ENCODE measurements around the gene PPM1H.

The PPM1H gene

DNA sequence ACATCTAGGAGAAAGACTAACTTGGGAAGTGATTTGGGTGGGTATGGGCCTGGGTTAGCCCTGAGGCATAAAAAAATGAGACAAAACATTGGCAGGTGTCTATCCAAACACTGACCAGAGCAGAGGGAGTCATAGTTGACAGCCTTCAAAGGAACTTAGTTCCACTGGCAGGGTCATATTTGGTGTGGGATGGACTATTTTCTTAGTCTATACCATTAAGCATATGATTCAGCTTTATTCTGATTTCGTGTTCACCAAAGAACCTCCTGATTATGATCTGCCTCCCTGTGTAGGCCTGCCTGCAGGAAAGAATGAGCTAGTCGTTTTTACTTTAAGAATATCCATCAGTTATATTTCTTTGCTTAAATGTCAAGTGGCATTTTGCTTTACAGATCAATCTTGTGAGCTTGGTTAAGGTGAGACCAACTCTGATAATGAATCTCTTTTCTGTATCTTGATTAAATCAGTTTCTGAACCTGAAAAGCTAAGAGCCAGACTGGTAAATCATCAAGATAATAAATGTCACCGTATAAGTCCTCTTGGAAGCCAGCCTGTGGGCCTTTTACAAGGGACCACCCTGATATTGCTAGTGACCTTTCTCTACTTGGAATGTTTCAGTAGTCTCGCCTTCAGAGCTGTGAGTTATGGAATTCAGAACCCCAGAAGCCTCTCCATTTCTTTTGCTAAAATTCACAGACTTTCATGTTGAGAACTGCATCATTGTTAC, 285.4 kb downstream of the PPM1H start:
- H3K27ac ChIP-seq: no peak overlapping the region
- no peak for TF ChIP-seq ZFX (IDR thresholded peaks at IDR 0.05)
- TF ChIP-seq, protein P1, sequence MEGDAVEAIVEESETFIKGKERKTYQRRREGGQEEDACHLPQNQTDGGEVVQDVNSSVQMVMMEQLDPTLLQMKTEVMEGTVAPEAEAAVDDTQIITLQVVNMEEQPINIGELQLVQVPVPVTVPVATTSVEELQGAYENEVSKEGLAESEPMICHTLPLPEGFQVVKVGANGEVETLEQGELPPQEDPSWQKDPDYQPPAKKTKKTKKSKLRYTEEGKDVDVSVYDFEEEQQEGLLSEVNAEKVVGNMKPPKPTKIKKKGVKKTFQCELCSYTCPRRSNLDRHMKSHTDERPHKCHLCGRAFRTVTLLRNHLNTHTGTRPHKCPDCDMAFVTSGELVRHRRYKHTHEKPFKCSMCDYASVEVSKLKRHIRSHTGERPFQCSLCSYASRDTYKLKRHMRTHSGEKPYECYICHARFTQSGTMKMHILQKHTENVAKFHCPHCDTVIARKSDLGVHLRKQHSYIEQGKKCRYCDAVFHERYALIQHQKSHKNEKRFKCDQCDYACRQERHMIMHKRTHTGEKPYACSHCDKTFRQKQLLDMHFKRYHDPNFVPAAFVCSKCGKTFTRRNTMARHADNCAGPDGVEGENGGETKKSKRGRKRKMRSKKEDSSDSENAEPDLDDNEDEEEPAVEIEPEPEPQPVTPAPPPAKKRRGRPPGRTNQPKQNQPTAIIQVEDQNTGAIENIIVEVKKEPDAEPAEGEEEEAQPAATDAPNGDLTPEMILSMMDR (conservative IDR thresholded peaks at IDR 0.05): no peak

DNA sequence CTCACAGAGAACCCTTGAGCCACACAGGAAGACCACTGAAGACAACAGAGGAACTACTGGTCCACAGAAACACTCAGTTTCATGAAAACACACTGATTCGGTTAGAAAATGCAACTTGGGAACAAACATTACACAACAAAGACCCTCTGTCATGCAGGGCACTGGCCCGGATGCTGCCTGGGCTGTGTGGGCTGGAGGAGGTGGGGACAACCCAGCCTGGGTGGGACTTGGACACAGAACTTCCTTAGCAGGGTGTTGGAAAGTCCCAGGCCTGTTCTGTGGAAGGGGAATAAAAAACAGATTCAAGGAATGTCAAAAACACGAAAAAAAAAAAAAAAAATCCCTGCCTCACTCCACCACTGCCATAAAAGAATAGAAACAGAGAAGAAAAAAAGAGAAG, 287.4 kb downstream of the PPM1H start:
- H3K27ac ChIP-seq: no peak overlapping the region
- no peak for TF ChIP-seq ZFX (IDR thresholded peaks at IDR 0.05)
- TF ChIP-seq, protein P1 (conservative IDR thresholded peaks at IDR 0.05): no peak

DNA sequence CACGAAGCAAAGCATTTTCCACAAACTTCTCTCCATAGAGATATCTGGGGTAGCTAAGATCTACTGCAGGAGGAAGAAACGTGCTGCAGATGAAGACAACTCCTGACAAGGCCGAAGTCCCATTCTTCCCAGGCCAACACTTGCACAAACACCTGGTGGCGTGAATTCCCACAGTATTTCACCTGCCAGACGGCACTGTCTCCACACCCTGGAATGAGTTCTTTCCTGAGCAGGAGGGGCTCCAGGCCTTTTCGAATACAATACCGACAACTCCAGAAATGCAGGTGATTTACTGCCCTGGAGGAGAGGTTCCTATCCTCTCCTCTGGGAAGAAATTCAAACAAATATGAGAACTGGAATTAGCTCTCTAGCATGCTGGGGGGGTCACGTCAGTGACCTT, 288.4 kb downstream of the PPM1H start:
- H3K27ac ChIP-seq: no peak overlapping the region

DNA sequence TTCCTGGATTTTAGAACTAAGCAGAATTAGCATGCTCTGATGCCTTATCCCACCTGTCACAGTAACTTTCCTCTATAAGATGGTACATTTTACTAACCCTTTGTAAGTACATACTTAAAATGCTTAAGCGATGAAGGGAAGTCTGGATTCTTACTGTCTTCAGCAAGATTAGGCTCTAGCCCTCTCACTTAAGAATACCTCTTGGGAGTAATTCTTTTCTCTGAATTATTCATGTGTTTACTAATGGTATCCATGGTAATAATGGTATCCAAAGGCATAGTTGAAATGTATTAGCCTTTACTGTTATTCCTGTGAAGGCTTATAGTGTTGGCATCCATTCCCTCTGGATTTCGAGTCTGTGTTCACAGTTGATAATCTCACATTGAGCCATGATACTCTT, 291.5 kb downstream of the PPM1H start:
- TF ChIP-seq, protein P1 (conservative IDR thresholded peaks at IDR 0.05): no peak
- TF ChIP-seq ZFX (IDR thresholded peaks at IDR 0.05): no peak
- no peak overlapping the region for H3K27ac ChIP-seq

More for the DNA sequence above, 288.4 kb downstream of the PPM1H start:
- no peak for TF ChIP-seq ZFX (IDR thresholded peaks at IDR 0.05)
- TF ChIP-seq, protein P1 (conservative IDR thresholded peaks at IDR 0.05): no peak

DNA sequence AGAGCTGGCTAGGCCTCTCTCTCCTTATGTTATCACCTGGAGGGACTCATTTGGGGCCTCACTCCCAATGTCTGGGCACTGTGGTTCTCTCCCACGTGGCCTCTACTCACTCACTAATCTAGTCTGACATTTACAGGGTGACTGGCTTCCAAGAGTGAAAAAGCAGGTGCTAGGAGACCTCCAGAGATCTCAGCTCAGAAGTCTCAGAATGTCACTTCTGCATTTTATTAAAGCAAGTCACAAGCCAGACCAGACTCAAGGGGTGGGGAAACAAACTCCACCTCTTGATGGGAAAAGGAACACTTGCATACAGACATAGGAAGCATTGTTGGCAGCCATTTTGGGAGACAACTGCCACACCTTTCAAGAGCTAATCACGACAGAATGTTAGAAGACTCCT, 292.5 kb downstream of the PPM1H start:
- H3K27ac ChIP-seq: no peak overlapping the region
- TF ChIP-seq, protein P1 (conservative IDR thresholded peaks at IDR 0.05): no peak
- no peak for TF ChIP-seq ZFX (IDR thresholded peaks at IDR 0.05)

DNA sequence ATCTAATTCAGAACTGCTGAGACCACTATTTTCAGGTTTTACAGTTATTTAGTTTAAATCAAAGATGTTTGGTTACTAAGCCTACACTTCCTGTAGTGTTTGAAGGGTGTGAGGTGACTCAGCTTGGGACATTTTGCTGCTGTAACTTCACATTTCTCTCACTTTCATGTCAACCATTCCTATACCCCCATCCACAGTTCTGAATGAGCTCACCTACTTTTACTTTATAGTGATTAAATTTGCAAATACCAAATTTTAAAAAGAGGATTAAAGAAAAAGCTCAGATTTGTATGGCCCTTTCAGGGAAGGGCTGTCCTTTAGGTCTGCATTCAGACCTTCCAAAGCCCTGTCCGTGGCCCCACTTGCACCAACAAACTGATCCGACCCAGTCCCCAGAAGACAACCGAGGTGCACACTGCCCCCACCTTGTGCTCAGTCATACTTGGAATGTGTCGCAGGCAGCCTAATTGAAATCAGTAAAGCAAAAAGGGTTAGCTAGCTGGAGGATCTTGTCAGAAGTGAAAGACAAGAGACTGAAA, 294.0 kb downstream of the PPM1H start:
- TF ChIP-seq ZFX (IDR thresholded peaks at IDR 0.05): no peak
- TF ChIP-seq, protein P1 (conservative IDR thresholded peaks at IDR 0.05): no peak
- no peak overlapping the region for H3K27ac ChIP-seq

DNA sequence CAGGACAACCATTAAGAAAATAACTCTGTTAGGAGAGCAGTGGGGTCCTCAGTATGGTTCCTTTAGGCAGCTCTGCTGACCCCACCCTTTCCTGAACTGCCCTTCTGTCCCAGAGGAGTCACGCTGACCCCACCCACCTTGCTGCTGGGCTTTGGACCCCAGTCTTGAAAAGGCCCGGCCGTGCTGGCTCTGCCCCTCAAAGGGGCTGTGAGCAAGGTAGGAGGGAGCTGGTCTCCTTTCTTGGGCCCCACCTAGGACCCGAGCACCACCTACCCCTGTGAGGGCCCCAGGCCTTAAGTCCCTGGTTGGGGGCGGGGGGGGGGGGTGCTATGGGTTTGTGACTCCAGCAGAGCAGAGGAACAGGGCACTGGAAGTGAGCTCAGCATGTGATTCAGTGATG, 297.3 kb downstream of the PPM1H start:
- H3K27ac ChIP-seq: no peak overlapping the region
- no peak for TF ChIP-seq ZFX (IDR thresholded peaks at IDR 0.05)
- TF ChIP-seq, protein P1 (conservative IDR thresholded peaks at IDR 0.05): no peak

Measured in C4-2B (cell line).